Tibial nerve (tissue), 4 donors: ENCODE measurements around the gene TTC39A. TPM values are rescaled to one million over a fixed set of nuclear protein-coding genes. Genes with fewer than 3 reads are reported as not detected.

ENCODE experiments used
- DNase-seq, 2 donors: peaks; one replicate each; pipeline ENCODE4 v3.0.0-alpha.2; 2019; ENCODE audit warnings: low spot score in 2 of 2
- H3K27ac ChIP-seq, 4 donors: fragments of 200-600 bp; sonication (generic) in 3 of 4; one replicate each; pipeline ENCODE4 v1.5.1; 2017 to 2019; ENCODE audit warnings: mild to moderate bottlenecking in 1 of 4
- H3K27me3 ChIP-seq, 2 donors: fragments of 200-600 bp; sonication (generic) in 1 of 2; one replicate each; pipeline versions ENCODE4 v1.5.1 to v1.6.0; 2017 to 2019
- H3K36me3 ChIP-seq, 3 donors: fragments of 200-600 bp; sonication (generic); one replicate each; pipeline ENCODE4 v1.5.1; 2018 to 2019
- H3K4me1 ChIP-seq, 4 donors: fragments of 200-600 bp; sonication (generic) in 3 of 4; one replicate each; pipeline ENCODE4 v1.5.1; 2017 to 2019
- H3K4me3 ChIP-seq, 4 donors: fragments of 200-600 bp; sonication (generic) in 3 of 4; one replicate each; pipeline ENCODE4 v1.5.1; 2017 to 2019; ENCODE audit warnings: mild to moderate bottlenecking in 1 of 4, moderate library complexity in 1 of 4
- H3K9me3 ChIP-seq, 4 donors: fragments of 200-600 bp; sonication (generic) in 3 of 4; one replicate each; pipeline ENCODE4 v1.5.1; 2017 to 2019
- CTCF ChIP-seq, 5 experiments: fragments of 200-600 bp in 3 of 5; fragments of 450-650 bp in 2 of 5; sonication (generic) in 3 of 5; IDR thresholded peaks; one replicate each; pipeline ENCODE4 v1.5.1; 2016 to 2019; ENCODE audit warnings: antibody characterized with exemption in 5 of 5, mild to moderate bottlenecking in 3 of 5, moderate library complexity in 2 of 5
- EP300 ChIP-seq, 2 donors: sonication (generic); formaldehyde crosslinking; IDR thresholded peaks; one replicate each; pipeline ENCODE4 v1.6.1; 2017; ENCODE audit warnings: antibody characterized with exemption in 2 of 2, mild to moderate bottlenecking in 1 of 2
- POLR2A ChIP-seq, 2 donors: fragments of 450-650 bp; IDR thresholded peaks; one replicate each; pipeline ENCODE4 v1.6.1; 2017; ENCODE audit warnings: antibody characterized with exemption in 2 of 2, mild to moderate bottlenecking in 2 of 2, moderate library complexity in 2 of 2
- WGBS, 2 donors: methylation state at CpG; one replicate each; pipeline ENCODE4 v1.1.5; 2018; 5-methylcytosine and 5-hydroxymethylcytosine counted together
- total RNA-seq, 4 donors: library from RNA; depleted of rRNA; stranded (reverse); fragments of >200 nt; gene quantifications; one replicate each; pipeline ENCODE4 v1.1.0, GENCODE V29; 2016

TTC39A gene
- total RNA-seq, 4 donors from 2014 or later = 0.20 to 2.4 (median 0.84) TPM; not detected in 1

- Histone ChIP-seq H3K27me3 (no peaks in the 10 kb centered on the region), H3K4me3 (no peak overlapping the region), H3K36me3 (no peaks in the 10 kb centered on the region), H3K9me3 (no peaks in the 10 kb centered on the region), H3K4me1 (no peaks in the 10 kb centered on the region), H3K27ac (no peak overlapping the region)
- no peak for DNase-seq
- TF ChIP-seq EP300 (IDR thresholded peaks at IDR 0.05) = no peak
- TF ChIP-seq POLR2A (IDR thresholded peaks at IDR 0.05) = no peak
- TF ChIP-seq CTCF (IDR thresholded peaks at IDR 0.05) = no peak
- 64 to 89% methylated on average over 3 of the region's 4 CpGs for WGBS, 2 donors
These were observed 17.6 kb downstream of the TTC39A start for GRCh38 chr1:51312718-51313117.

GRCh38 chr1:51311826-51312225, 18.5 kb downstream of the TTC39A start:
- DNase-seq = no peak
- no peak overlapping the region for H3K4me3 ChIP-seq
- TF ChIP-seq POLR2A (IDR thresholded peaks at IDR 0.05) (no peak), EP300 (IDR thresholded peaks at IDR 0.05) (no peak)
- H3K27ac ChIP-seq = no peak overlapping the region
- no peaks in the 10 kb centered on the region for H3K9me3 ChIP-seq
- no peaks in the 10 kb centered on the region for H3K4me1 ChIP-seq
- no peaks in the 10 kb centered on the region for H3K27me3 ChIP-seq
- WGBS, 2 donors = 89 to 98% methylated on average over 5 of the region's 5 CpGs
- no peaks in the 10 kb centered on the region for H3K36me3 ChIP-seq

- TF ChIP-seq EP300 (IDR thresholded peaks at IDR 0.05) = no peak
- Histone ChIP-seq H3K27me3 (no peaks in the 10 kb centered on the region), H3K36me3 (no peaks in the 10 kb centered on the region), H3K9me3 (no peaks in the 10 kb centered on the region), H3K4me3 (no peak overlapping the region), H3K27ac (no peak overlapping the region), H3K4me1 (no peaks in the 10 kb centered on the region)
- no peak for DNase-seq
- 55 to 64% methylated on average over 15 of the region's 15 CpGs for WGBS, 2 donors
These were observed 19.3 kb downstream of the TTC39A start for GRCh38 chr1:51310871-51311613.

GRCh38 chr1:51309291-51309690, 21.1 kb downstream of the TTC39A start:
- Histone ChIP-seq H3K36me3 (no peaks in the 10 kb centered on the region), H3K27me3 (no peaks in the 10 kb centered on the region), H3K27ac (no peak overlapping the region), H3K4me1 (no peaks in the 10 kb centered on the region), H3K4me3 (no peak overlapping the region), H3K9me3 (no peaks in the 10 kb centered on the region)
- TF ChIP-seq POLR2A (IDR thresholded peaks at IDR 0.05) (no peak), CTCF (IDR thresholded peaks at IDR 0.05) (no peak), EP300 (IDR thresholded peaks at IDR 0.05) (no peak)
- 80 to 84% methylated on average over 8 of the region's 8 CpGs for WGBS, 2 donors
- no peak for DNase-seq

GRCh38 chr1:51308636-51309035, 21.7 kb downstream of the TTC39A start:
- no peaks in the 10 kb centered on the region for H3K9me3 ChIP-seq
- no peaks in the 10 kb centered on the region for H3K27me3 ChIP-seq
- no peaks in the 10 kb centered on the region for H3K36me3 ChIP-seq
- TF ChIP-seq CTCF (IDR thresholded peaks at IDR 0.05) (no peak), POLR2A (IDR thresholded peaks at IDR 0.05) (no peak), EP300 (IDR thresholded peaks at IDR 0.05) (no peak)
- H3K4me3 ChIP-seq = no peak overlapping the region
- no peak for DNase-seq
- 84 to 90% methylated on average over 6 of the region's 6 CpGs for WGBS, 2 donors
- no peak overlapping the region for H3K27ac ChIP-seq
- H3K4me1 ChIP-seq = no peaks in the 10 kb centered on the region

- Histone ChIP-seq H3K4me3 (no peak overlapping the region), H3K36me3 (no peaks in the 10 kb centered on the region), H3K4me1 (peaks cover 0 to 2% (median 0%) of the 10 kb centered on the region in 4 donors), H3K27me3 (no peaks in the 10 kb centered on the region), H3K27ac (no peak overlapping the region), H3K9me3 (no peaks in the 10 kb centered on the region)
- WGBS, 2 donors = 81 to 91% methylated on average over 5 of the region's 5 CpGs
- no peak for TF ChIP-seq CTCF (IDR thresholded peaks at IDR 0.05)
- TF ChIP-seq POLR2A (IDR thresholded peaks at IDR 0.05) = no peak
- TF ChIP-seq EP300 (IDR thresholded peaks at IDR 0.05) = no peak
- no peak for DNase-seq
These were observed 23.4 kb downstream of the TTC39A start for GRCh38 chr1:51306950-51307349.
